HG02798 (cell line): ENCODE results near the gene MRNIP.

ENCODE experiments used
- ATAC-seq: cut with Tn5 transposase; IDR thresholded peaks from one replicate; pipeline ENCODE4 v1.9.1; 2021; ENCODE audit warnings: mild to moderate bottlenecking; ENCODE audit not compliant: unreplicated experiment, poor library complexity

Gene MRNIP

GRCh38 chr5:179890751-179891682 lies 32.4 kb upstream of the MRNIP start:
- no peak for ATAC-seq

GRCh38 chr5:179889885-179890284 lies 31.3 kb upstream of the MRNIP start:
- ATAC-seq, result no peak

DNA sequence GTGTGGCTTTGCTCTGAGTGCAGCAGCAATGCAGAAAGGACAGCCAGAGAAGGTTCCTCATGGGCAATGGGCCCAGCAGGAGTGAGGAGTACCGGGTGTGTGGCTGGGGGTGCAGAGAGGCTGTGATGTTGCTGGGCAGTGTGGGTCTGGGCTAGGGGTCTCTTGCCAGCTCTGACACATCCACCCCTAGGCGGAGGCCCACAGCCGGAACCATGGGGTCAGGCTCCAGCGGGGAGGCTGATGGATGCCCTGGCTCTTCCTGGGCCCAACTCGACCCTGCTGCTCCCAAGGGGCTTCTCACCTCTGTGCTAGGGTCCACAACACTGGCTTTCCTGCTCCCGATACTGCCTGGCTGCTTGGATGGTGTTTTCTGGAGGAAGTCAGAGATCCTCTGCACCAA lies 29.2 kb upstream of the MRNIP start:
- ATAC-seq, result no peak

DNA sequence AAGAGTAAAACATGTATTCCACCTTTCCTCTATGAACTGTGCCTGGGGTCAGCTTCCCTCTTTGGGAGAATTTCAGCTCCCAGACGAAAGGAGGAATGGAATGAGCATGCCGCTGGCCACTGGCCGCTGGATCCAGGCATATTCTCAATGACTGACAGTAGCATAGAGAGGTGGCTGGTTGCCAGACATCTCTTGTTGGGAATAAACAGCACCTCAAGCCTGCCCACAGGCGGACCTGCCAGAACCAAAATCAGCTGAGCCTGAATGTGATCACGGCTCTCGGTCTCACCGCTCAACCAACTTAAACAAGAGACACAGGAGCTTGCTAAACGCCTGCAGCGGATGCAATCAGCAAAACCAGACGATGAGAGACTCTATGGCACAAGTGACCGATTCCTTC lies 28.5 kb upstream of the MRNIP start:
- ATAC-seq, result no peak

DNA sequence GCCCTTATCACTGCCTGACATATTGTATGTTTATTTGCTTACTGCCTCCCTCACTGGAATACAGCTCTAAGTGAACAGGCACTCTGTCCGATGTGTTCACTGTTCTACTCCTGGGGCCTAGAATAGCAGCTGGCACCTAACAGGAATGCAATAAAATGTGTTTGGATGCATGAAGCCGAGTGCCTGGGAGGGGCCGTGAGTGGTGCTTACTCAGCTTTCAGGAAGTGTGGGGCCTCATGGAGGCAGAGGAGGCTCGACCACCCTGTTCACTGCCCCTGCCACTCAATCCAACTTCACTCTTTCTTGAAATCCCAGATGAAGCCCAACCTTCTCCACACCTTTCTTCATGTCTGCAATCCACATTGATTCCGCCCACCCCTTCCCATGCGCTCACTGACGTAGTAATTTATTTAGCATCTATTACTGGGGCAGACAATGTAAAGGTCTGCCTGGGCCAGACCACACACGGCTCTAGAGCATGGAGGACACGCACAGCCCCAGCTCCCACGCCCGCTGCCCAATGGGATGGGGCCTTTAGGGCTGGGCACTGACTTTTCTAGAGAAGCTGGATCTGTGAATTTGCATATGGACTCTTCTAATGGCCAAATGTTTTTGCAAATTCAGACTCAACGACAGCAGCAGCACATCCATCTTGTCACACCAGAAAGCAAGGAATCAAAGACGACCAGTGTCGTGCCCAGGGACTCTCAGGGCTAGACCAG lies 27.7 kb upstream of the MRNIP start:
- ATAC-seq, result no peak

GRCh38 chr5:179885491-179886090 lies 27.0 kb upstream of the MRNIP start:
- ATAC-seq, result no peak

- ATAC-seq, result no peak
Observed at GRCh38 chr5:179883163-179883562, 24.5 kb upstream of the MRNIP start.

GRCh38 chr5:179882338-179882737 lies 23.7 kb upstream of the MRNIP start:
- no peak for ATAC-seq

DNA sequence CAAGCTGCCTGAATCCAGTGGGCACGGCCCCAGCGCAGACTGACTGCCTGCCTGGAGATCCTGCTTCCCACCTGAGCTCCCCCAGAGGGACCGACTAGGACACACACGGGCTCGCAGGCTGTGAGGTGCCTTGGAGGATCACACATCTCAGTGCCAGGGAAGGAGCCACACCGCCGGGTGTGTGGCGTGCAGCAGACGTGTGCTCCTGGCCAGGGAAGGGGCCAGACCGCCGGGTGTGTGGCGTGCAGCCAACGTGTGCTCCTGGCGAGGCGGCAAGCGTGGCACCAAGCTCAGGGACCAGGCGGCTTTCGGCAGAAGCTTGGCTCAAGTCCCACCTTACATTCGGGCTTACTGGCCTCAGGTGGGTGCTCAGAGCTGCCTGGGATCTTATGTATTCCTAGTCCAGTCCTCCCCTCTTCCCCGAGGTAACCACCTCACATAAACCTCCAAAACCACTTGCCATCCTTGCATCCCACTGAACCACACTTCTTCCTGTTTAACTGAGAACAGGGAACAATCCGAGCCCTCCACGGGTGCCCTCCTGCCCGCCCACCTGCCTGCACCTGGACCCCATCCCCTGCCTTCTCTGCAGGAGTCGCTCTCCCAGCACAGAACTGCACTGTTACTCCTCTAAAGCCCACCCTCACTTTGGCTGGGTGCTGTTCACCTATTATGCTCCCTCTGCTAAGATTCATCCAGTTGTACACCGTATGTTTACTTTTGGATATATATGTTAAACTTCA lies 22.4 kb upstream of the MRNIP start:
- ATAC-seq, result no peak

DNA sequence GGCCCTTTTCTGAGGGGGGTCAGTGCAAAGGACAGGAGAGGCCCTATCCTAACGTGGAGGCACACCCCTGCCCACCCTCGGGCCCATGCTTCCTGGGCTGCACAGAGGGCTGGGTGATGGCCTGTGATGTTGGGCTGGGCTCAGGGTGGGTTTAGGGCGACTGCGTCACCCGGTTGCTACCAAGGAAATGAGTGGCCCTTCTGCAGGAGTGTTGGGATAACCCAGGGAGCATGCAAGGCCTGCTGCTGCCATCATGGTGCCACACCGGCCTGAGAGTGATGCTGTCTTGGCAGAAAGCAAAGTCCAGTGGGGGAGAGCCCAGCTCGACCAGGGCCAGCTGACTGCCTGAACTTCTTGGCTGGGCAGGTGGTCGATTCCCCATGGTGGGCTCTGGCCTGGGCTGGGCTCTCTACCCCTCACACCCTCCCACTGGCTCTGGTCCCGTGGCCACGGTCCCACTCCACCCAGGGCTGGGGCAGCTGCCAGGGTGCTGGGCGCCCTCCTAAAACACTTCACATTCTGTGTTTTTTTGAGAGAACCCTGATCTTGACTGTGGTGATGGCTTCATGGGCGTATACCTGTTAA lies 21.5 kb upstream of the MRNIP start:
- no peak for ATAC-seq

DNA sequence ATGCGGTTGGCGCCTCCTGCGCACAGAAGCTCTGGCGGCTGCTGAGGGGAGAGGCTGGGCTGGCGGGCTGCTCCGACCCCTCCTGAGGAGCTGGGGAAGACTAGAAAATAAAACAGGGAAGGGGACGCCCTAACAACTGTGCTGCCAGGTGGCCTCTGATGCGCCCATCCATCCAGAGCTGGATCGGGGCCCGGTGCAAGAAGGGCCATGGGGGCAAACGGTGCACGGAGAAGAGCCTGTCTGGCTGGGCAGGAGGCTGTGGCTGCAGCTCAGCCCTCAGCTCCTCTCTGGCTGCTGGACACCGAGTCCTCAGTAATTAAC lies 21.0 kb upstream of the MRNIP start:
- no peak for ATAC-seq

- ATAC-seq, result no peak
Observed at GRCh38 chr5:179879003-179879689, 20.5 kb upstream of the MRNIP start.

GRCh38 chr5:179878222-179879002 lies 19.8 kb upstream of the MRNIP start:
- no peak for ATAC-seq

- ATAC-seq, result no peak
Observed at GRCh38 chr5:179876610-179876952, 18.0 kb upstream of the MRNIP start.

DNA sequence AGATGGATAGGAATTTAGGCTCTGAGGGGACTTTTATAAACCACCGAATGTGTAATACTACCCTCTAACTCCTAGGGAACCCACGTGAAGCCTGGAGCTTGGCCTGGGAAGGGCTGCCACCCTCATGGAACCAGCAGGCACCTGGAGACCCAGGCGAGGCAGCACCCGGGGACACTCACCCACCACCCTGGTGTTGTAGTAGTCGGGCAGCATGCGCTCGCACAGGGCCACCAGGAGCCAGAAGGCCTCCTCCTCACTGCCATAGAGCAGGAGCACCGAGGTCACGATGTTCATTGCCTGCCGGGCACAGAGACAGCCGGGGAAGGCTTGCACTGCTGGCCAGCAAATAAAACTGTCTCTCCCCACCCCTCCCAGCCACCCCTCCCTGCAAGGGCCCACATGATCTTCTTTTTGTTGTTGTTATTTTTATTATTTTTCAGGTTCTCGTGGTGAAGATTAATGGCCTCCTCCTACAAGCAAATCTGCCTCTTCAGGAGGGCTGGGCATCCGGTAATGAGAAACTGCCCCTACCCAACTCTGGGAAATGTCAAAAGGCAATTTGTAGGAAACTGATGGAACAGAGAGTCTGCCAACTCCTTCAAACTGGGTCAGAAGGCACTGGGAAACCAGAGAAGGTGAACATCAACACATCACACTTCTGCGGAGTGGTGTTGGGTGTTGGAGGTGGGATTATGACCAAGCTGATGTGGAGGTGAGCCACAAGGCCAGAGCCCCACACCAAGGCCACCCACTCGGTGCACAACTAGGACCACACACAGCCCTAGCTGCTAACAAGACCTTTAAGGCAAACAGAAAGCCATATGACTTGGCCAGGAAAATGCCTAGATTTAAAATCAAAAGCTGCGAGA lies 17.4 kb upstream of the MRNIP start:
- ATAC-seq, result no peak

DNA sequence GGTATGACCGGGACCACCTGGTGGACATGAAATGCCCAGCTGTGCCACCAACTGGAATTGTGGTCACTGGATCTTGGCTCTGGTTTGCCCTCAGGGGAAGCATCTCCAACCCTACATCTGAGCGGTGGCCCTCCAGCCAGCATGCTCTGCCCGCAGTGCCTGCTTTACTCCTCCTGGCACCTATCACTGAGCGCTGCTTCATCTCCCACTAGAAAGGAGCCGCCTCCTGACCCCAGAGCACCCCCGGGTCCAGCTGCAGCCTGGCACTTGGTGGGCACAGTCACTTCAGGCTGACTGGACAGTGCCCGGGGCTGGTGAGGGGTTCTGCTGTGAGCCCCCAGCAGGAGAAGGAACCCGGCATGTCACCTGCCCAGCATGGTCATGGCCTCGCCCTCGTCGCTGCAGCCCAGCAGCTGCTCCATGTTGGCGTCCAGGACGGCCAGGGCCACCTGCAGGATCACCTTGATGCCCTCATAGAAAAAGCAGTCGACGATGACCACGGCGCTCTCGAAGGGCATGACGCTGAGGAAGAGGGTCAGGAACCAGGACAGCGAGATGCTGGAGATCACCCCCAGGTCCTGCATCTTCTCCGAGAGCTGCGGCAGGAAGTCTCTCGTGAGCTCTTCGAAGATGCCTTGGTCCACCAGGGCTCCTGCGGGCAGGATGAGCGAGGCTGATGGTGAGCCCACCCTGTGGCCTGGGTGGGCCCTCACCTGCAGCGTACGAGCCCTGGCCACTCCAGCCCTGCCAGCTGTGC lies 16.1 kb upstream of the MRNIP start:
- no peak for ATAC-seq

DNA sequence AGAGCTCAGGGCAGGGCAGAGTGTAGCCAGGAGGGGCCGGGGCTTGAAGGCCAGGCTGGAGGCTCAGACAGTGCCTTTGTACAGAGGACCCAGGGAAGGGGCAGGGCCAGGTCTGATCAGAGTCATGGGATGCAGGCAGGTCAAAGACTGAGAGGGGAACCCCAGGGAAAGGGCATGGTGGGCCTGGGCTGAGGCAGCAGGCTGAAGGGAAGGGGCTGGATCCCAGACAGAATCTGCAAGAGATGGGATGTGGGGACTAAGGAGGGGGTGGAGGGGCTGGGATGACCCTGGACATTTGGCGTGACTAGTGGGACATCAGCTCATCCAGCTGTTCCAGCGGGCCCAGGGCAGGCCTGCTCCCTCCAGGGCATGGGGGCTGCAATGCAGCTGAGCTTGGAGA lies 15.5 kb upstream of the MRNIP start:
- no peak for ATAC-seq
